HG03378 (cell line): ENCODE measurements around the gene ATRX.
"Not testable (repeated sequence)": the region's sequence is repeated elsewhere in the genome, so short reads cannot be mapped to it uniquely, and the experiment has no call there.

Source experiments
- ATAC-seq: cut with Tn5 transposase; IDR thresholded peaks from one replicate; pipeline ENCODE4 v1.9.1; 2021; ENCODE audit warnings: mild to moderate bottlenecking, moderate library complexity; ENCODE audit not compliant: unreplicated experiment

ATRX gene

GRCh38 chrX:77622233-77622632, 163.8 kb downstream of the ATRX start:
- ATAC-seq, result no peak

- not testable (repeated sequence) for ATAC-seq
These were observed 164.6 kb downstream of the ATRX start for GRCh38 chrX:77621453-77621852.

GRCh38 chrX:77617206-77617605, 168.8 kb downstream of the ATRX start:
- ATAC-seq, result no peak

- ATAC-seq, result no peak
These were observed 182.2 kb downstream of the ATRX start for GRCh38 chrX:77603635-77604336.

- no peak for ATAC-seq
These were observed 188.5 kb downstream of the ATRX start for GRCh38 chrX:77597511-77597910.

- ATAC-seq, result no peak
These were observed 188.9 kb downstream of the ATRX start for GRCh38 chrX:77597090-77597489.

GRCh38 chrX:77595848-77596247, 190.2 kb downstream of the ATRX start:
- no peak for ATAC-seq

GRCh38 chrX:77572322-77572721, 213.7 kb downstream of the ATRX start:
- no peak for ATAC-seq

- ATAC-seq, result no peak
These were observed 220.7 kb downstream of the ATRX start for GRCh38 chrX:77565278-77565677.

GRCh38 chrX:77564823-77565222, 221.2 kb downstream of the ATRX start:
- ATAC-seq, result no peak

- no peak for ATAC-seq
These were observed 224.6 kb downstream of the ATRX start for GRCh38 chrX:77561372-77561771.

- no peak for ATAC-seq
These were observed 229.7 kb downstream of the ATRX start for GRCh38 chrX:77556276-77556675.

- no peak for ATAC-seq
These were observed 237.3 kb downstream of the ATRX start for GRCh38 chrX:77548751-77549150.

GRCh38 chrX:77539778-77540177, 246.2 kb downstream of the ATRX start:
- not testable (repeated sequence) for ATAC-seq

- ATAC-seq, result not testable (repeated sequence)
These were observed 254.8 kb downstream of the ATRX start for GRCh38 chrX:77531261-77531660.

- ATAC-seq, result no peak
These were observed 258.0 kb downstream of the ATRX start for GRCh38 chrX:77528034-77528433.

- ATAC-seq, result no peak
These were observed 258.6 kb downstream of the ATRX start for GRCh38 chrX:77527233-77528001.

GRCh38 chrX:77519765-77520164, 266.3 kb downstream of the ATRX start:
- no peak for ATAC-seq

- ATAC-seq, result no peak
These were observed 271.8 kb downstream of the ATRX start for GRCh38 chrX:77514177-77514576.

- no peak for ATAC-seq
These were observed 276.0 kb downstream of the ATRX start for GRCh38 chrX:77510007-77510406.

GRCh38 chrX:77505227-77505626, 280.8 kb downstream of the ATRX start:
- no peak for ATAC-seq

- no peak for ATAC-seq
These were observed 283.0 kb downstream of the ATRX start for GRCh38 chrX:77502951-77503525.
